Caco-2 (cell line): ENCODE measurements around the gene NPAS2. TPM values are rescaled to one million over a fixed set of nuclear protein-coding genes. Genes with fewer than 3 reads are reported as not detected.
A peak's percentile ranks its signal among the peaks of the same experiment; 100 is the strongest.

Experiments
- BruUV-seq: library from RNA; stranded (reverse); fragments of 400-500 nt; replicated peaks from 2 replicates; lab custom pipeline; 2021; lab: Mats Ljungman, UMichigan
- CTCF ChIA-PET: fragments of 300-600 bp; sonication (Branson Sonifier 250); formaldehyde crosslinking; loops from one replicate; lab custom pipeline; 2022; ENCODE audit warnings: antibody characterized with exemption; lab: Charles Lee
- POLR2A ChIA-PET: fragments of 300-600 bp; sonication (Branson Sonifier 250); formaldehyde crosslinking; loops from one replicate; lab custom pipeline; 2022; ENCODE audit warnings: antibody characterized with exemption; lab: Charles Lee
- DNase-seq, 2 experiments: peaks; one replicate each; pipeline versions ENCODE4 v3.0.0 to v3.0.0-alpha.2; 2020 to 2022
- H3K27me3 ChIP-seq: replicated peaks from 2 replicates; pipeline ENCODE4 v1.6.0; 2011; ENCODE audit warnings: low read length; ENCODE audit not compliant: control insufficient read depth, insufficient read depth
- H3K36me3 ChIP-seq: 2 replicates; pipeline ENCODE4 v1.5.1; 2011; ENCODE audit warnings: low read length; ENCODE audit not compliant: control insufficient read depth, insufficient read depth
- H3K4me1 ChIP-seq: fragments of 250-450 bp; sonication (Bioruptor Pico); 2 replicates; pipeline ENCODE4 v1.5.1; 2020; ENCODE audit warnings: mild to moderate bottlenecking
- H3K4me3 ChIP-seq: 2 replicates; pipeline ENCODE4 v1.5.1; 2011; ENCODE audit warnings: low read depth, mild to moderate bottlenecking, control low read depth, low read length
- H3K9me3 ChIP-seq: fragments of 250-450 bp; sonication (Bioruptor Pico); 2 replicates; pipeline ENCODE4 v1.5.1; 2020; ENCODE audit warnings: mild to moderate bottlenecking, moderate library complexity
- H3K27ac Mint-ChIP-seq: one replicate; pipeline ENCODE4 v1.8.0; 2022; ENCODE audit warnings: mixed read lengths; ENCODE audit not compliant: unreplicated experiment
- H3K27me3 Mint-ChIP-seq: one replicate; pipeline ENCODE4 v1.8.0; 2022; ENCODE audit warnings: mixed read lengths; ENCODE audit not compliant: insufficient read depth, unreplicated experiment
- H3K36me3 Mint-ChIP-seq: one replicate; pipeline ENCODE4 v1.8.0; 2022; ENCODE audit warnings: mild to moderate bottlenecking, mixed read lengths; ENCODE audit not compliant: insufficient read depth, unreplicated experiment
- H3K4me1 Mint-ChIP-seq: one replicate; pipeline ENCODE4 v1.8.0; 2022; ENCODE audit warnings: low read depth, mixed read lengths; ENCODE audit not compliant: unreplicated experiment
- H3K4me3 Mint-ChIP-seq: one replicate; pipeline ENCODE4 v1.8.0; 2022; ENCODE audit warnings: mild to moderate bottlenecking, moderate library complexity, mixed read lengths; ENCODE audit not compliant: unreplicated experiment
- H3K9me3 Mint-ChIP-seq: one replicate; pipeline ENCODE4 v1.8.0; 2022; ENCODE audit warnings: mixed read lengths; ENCODE audit not compliant: unreplicated experiment
- CTCF ChIP-seq, 2 experiments: fragments of 200-600 bp in 1 of 2; IDR thresholded peaks; 1 replicate in 1 of 2; 2 replicates in 1 of 2; pipeline versions ENCODE4 v1.5.1 to v1.8.0; 2011 to 2022; ENCODE audit warnings: antibody characterized with exemption in 1 of 2, control low read depth in 1 of 2, inconsistent platforms in 1 of 2, low read depth in 1 of 2, low read length in 1 of 2, mild to moderate bottlenecking in 1 of 2, moderate library complexity in 1 of 2; ENCODE audit not compliant: insufficient read depth in 1 of 2, severe bottlenecking in 1 of 2, unreplicated experiment in 1 of 2
- intact Hi-C: fragments of 100-400 bp; cut with micrococcal nuclease; formaldehyde crosslinking; loops from one replicate; pipeline ENCODE4 v1.10.0; 2022; ENCODE audit not compliant: unreplicated experiment
- total RNA-seq: library from RNA; stranded (reverse); gene quantifications from 2 replicates; pipeline ENCODE4 v1.2.3, GENCODE V29; 2022

Gene NPAS2
- total RNA-seq, 1 experiment from 2014 or later, result 2.8 TPM

- Mint-ChIP-seq H3K27me3 (peaks cover 26% of the 10 kb centered on the region), H3K9me3 (no peaks in the 10 kb centered on the region), H3K4me1 (peaks cover 7% of the 10 kb centered on the region), H3K4me3 (peak overlapping the region; percentile 61), H3K27ac (no peak overlapping the region), H3K36me3 (no peaks in the 10 kb centered on the region)
- intact Hi-C loops, result no loop called here
- ChIA-PET CTCF (interaction anchor here (0.7 kb wide), 1 partner anchor 296 kb away, joined by 4 read pairs; no protein-coding TSS in a partner anchor), POLR2A (no interaction called here)
- H3K4me1 ChIP-seq, result peaks cover 10% of the 10 kb centered on the region; the same call in 1 of the 2 replicates
- H3K4me3 ChIP-seq, result no peak overlapping the region
- no peaks in the 10 kb centered on the region for H3K9me3 ChIP-seq
- H3K36me3 ChIP-seq, result no peaks in the 10 kb centered on the region
- DNase-seq, result no peak
- no peaks in the 10 kb centered on the region; the same call in 1 of the 2 replicates for H3K27me3 ChIP-seq
- no peak for TF ChIP-seq CTCF (IDR thresholded peaks at IDR 0.05; ENCODE audit: insufficient read depth in 1 of 2, low read depth in 1 of 2, low read length in 1 of 2, severe bottlenecking in 1 of 2, unreplicated experiment in 1 of 2)
- no TSS peak for BruUV-seq
Measured at GRCh38 chr2:100821255-100821910, 1.4 kb downstream of the NPAS2 start.

- Mint-ChIP-seq H3K27me3 (peaks cover 25% of the 10 kb centered on the region), H3K27ac (no peak overlapping the region), H3K36me3 (no peaks in the 10 kb centered on the region), H3K4me3 (peak overlapping the region; percentile 61), H3K9me3 (no peaks in the 10 kb centered on the region), H3K4me1 (peaks cover 7% of the 10 kb centered on the region)
- Histone ChIP-seq H3K4me3 (no peak overlapping the region), H3K27me3 (no peaks in the 10 kb centered on the region; the same call in 1 of the 2 replicates), H3K9me3 (no peaks in the 10 kb centered on the region), H3K4me1 (peaks cover 10% of the 10 kb centered on the region; the same call in 1 of the 2 replicates), H3K36me3 (no peaks in the 10 kb centered on the region)
- no peak for DNase-seq
- TF ChIP-seq CTCF (IDR thresholded peaks at IDR 0.05; ENCODE audit: insufficient read depth in 1 of 2, low read depth in 1 of 2, low read length in 1 of 2, severe bottlenecking in 1 of 2, unreplicated experiment in 1 of 2), result no peak
- intact Hi-C loops, result no loop called here
- BruUV-seq, result no TSS peak
- ChIA-PET CTCF (no interaction called here), POLR2A (no interaction called here)
Measured at GRCh38 chr2:100821911-100822265, 1.9 kb downstream of the NPAS2 start.

GRCh38 chr2:100822587-100823248 lies 2.8 kb downstream of the NPAS2 start:
- ChIA-PET POLR2A (no interaction called here), CTCF (no interaction called here)
- Mint-ChIP-seq H3K4me3 (no peak overlapping the region), H3K4me1 (peaks cover 7% of the 10 kb centered on the region), H3K9me3 (no peaks in the 10 kb centered on the region), H3K27ac (no peak overlapping the region), H3K27me3 (peaks cover 20% of the 10 kb centered on the region), H3K36me3 (no peaks in the 10 kb centered on the region)
- Histone ChIP-seq H3K36me3 (no peaks in the 10 kb centered on the region), H3K4me1 (peaks cover 10% of the 10 kb centered on the region; the same call in 1 of the 2 replicates), H3K9me3 (no peaks in the 10 kb centered on the region), H3K4me3 (no peak overlapping the region), H3K27me3 (no peaks in the 10 kb centered on the region; the same call in 1 of the 2 replicates)
- no peak for DNase-seq
- BruUV-seq, result no TSS peak
- intact Hi-C loops, result no loop called here
- TF ChIP-seq CTCF (IDR thresholded peaks at IDR 0.05; ENCODE audit: insufficient read depth in 1 of 2, low read depth in 1 of 2, low read length in 1 of 2, severe bottlenecking in 1 of 2, unreplicated experiment in 1 of 2), result no peak
